ENCODE results near the gene GPALPP1.

The GPALPP1 gene

GRCh38 chr13:45064889-45065288, 75.6 kb downstream of the GPALPP1 start:
- DNase-seq, result no peak

DNA sequence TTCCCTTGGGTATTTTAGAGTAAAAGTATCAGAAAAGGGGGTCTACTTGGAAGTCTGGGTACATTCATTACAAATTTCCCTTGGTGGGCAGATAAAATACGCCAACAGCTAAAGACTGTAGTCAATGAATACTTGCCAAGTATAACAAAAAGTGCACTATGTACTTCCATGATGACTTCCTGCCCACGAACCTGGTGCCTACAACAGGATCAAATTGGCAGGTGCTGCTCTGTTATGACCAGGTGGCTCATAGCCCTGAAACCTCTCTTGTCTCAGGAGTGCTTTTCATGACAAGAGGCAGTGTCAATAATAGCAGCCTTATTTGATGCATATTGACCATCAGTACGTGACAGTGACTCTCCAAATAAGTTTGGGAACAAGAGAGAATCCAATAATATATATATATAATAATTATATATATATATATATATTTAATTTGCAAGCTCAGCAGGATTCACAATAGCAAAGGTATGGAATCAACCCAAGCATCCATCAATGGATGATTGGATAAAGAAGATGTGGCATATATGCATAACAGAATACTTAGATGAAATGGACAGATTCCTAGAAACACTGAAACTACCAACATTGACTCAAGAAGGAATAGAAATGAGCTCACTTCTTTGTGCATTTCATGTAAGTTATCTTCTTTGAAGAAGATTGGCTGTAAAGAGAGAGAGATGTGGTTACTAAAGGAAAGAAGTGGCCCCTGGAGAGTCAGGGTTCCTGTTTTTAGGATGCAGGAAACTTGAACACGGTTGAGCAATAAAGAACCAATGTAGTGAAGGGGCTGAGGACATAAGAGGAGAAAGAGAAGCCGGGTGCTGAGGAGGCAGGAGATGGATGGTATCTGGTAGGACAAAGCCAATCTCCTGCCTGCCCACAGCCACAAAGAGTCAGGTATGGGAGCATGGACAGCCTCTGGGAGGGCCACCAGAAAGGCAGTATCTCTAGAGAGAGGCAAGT, 79.0 kb downstream of the GPALPP1 start:
- DNase-seq, result no peak

GRCh38 chr13:45073809-45074208, 84.5 kb downstream of the GPALPP1 start:
- no peak for DNase-seq

GRCh38 chr13:45074721-45075120, 85.4 kb downstream of the GPALPP1 start:
- no peak for DNase-seq

DNA sequence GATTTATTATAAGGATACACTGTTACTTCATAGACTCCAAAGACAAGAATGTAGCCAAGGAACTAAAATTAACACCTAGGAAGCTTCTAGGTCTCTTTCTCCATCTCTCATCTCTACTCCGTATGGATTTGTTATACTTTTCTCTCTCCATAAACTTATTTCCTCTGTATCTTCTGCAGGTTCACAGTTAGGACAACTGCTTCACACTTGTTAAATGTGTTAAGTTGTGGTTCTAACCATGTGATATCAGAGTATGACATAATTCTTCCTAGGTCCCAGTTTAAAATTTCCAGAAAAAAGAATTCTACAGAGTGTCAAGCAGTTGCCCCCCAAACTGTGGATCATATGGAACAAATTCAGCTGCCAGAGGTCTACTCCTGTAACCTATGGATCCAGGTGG, 88.7 kb downstream of the GPALPP1 start:
- DNase-seq, result no peak

Data from activated CD8-positive, alpha-beta memory T cell treated with anti-CD3 and anti-CD28 coated beads, Interleukin-2, amount 50 U/mL, for 48 hours (primary cell).